GM19397 (cell line): ENCODE data around the gene NUAK1.

Experiments
- ATAC-seq: cut with Tn5 transposase; IDR thresholded peaks from one replicate; pipeline ENCODE4 v1.9.1; 2021; ENCODE audit warnings: mild to moderate bottlenecking, moderate library complexity; ENCODE audit not compliant: unreplicated experiment

NUAK1 gene

DNA sequence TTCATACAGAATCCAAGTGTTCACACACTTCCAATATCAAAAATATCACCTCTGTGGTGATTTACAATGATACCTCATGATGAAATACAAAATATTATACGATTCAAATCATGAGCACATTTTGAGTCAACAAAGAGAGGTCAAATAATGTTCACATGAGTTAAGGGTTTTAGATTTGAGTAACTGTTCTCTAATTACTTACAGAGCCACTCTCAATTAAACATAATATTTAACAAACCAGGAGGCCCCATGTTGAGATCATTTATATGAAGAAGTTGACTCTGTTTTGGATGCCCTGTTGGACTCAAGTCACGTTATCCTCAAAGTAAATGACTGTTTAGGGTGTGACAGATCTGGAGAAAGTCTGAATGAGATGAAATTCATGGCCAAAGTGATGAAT lies 53.5 kb downstream of the NUAK1 start:
- no peak for ATAC-seq

DNA sequence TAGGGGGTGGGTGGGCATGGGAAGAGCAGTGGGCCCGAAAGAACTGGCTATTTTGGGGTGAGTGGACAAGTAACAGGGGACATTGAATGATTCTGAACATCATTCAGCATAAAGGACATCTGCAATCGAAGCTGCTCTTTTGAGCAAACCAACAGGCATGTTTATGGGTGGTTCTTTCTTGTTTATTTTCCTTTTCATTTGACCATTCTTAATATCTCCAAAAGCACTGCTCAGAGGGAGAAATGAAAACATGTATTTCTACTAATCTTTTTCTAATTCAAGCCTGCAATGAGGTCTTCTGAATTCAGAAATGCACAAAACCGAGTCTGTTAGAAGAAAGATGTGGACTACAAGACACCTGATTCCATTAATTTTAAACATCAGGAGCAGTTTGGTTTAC lies 54.0 kb downstream of the NUAK1 start:
- ATAC-seq, result no peak

GRCh38 chr12:106084014-106084671 lies 54.6 kb downstream of the NUAK1 start:
- ATAC-seq, result no peak

GRCh38 chr12:106082216-106083175 lies 56.3 kb downstream of the NUAK1 start:
- ATAC-seq, result no peak

DNA sequence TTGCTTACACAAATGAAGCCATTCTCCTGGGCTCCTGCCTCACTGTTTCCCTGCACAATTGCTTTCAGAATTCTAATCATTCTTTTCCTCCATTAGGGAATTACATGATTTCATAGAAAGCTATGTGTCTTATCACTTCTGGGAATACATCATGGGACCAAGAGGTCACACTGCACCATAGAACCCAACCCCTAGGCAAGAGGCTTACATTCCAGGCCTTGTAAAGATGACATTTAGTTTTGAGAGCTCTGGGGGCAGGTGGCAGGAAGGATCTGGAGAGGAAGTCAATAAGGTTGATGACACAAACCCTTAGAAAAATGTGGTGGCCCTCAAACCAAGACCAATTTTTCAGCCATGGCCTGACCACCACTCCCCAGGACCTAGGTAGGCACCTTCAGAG lies 57.1 kb downstream of the NUAK1 start:
- ATAC-seq, result no peak

- no peak for ATAC-seq
Measured at GRCh38 chr12:106080791-106081170, 58.0 kb downstream of the NUAK1 start.

DNA sequence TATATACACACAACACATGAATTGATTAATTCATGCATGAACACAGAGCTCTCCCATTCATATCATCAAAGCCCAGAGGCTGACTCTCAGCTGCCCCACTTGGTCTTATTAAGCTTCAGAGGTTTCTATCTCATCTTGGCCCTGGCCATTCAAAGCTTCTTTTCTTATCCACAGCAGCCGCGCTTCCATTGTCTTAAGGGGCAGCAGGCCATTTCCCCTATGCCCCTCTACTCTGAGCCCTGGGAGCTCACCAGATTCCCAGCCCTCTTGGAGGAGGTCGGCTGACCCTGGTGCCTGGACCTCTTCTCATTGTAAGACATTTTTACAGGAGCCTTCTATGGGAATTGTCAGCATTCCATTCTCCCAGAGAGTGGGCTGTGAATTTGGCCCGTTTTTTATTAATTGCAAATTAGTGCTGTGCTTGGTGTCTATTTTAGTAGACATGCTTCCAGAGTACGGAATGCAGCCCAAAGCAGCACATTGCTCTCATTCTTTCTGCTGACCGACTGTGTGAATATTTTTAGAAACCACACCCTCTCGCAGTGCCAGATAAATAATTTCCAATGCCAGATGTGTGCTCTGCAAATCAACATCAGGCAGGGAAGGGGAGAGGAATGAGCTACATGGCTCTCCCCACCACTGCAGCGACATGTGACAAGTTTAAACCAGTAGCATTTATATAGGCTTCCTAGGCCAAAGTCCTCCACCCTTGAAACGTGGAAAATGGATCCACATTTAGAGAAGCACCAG lies 58.5 kb downstream of the NUAK1 start:
- ATAC-seq, result no peak

GRCh38 chr12:106079148-106079738 lies 59.5 kb downstream of the NUAK1 start:
- ATAC-seq, result no peak

DNA sequence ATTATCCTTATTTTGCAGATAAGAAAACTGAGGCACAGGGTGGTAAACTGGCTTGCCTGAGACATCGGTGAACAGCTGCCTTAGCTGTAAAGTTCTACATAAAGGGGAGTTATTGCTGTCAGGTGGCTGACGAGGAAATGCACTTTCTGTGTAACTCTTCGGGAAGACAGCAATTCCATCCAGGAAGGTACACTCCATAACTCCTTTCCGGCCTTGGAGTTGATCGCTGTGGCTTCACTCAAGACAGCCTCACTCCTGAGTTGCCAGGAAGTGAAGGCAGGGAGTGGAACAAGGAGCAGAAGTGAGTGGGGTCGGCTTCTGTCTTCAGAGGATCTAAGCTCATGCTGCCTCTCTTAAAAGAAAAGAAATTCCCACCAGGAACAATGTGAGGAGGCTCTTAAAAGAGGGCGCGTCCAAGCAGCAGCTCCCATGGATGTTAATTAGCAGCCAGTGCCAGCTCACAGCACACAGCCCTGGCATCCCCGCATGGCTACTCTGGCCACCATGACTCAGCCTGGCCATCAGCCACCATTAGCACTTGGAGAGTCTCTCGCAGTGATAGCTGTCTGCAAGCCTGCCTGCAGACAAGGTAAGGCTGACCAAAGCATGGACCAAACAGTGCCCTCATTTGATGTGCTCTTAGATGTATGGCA lies 60.3 kb downstream of the NUAK1 start:
- no peak for ATAC-seq

- no peak for ATAC-seq
Measured at GRCh38 chr12:106074706-106075392, 63.9 kb downstream of the NUAK1 start.

DNA sequence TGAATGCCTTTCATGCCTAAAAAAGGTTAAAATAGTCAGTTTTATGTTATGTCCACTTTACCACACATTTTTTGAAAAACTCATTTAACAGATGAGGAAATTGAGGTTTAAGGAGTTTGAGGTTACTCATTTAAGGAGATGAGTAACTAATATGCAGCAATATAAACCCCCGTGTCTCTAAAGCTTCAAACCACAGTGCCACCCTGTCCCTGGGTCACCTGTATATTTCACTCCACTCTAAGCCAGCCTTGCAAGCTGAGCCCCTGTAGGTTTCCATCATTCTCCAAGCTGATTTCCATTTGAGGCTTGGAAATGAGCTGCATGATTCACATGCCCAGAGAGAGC lies 64.4 kb downstream of the NUAK1 start:
- no peak for ATAC-seq

DNA sequence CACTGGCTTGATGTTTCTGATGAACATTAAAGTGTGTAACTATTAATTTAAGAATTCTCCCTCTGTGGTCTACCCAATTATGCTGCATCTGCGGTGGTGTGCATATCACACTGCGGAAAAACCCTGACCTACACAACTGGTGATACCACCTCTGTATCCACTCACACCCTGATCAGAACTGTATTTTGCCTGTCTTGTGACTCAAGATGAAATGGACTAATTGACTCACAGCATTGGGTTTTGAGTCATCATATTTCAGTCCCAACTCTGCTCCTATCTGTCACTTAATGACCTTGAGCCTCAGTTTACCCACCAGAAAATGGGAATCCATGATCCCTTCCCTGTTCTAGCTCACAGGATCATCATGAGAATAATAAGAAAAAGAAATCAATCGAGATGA lies 65.6 kb downstream of the NUAK1 start:
- ATAC-seq, result no peak

GRCh38 chr12:106072751-106073150 lies 66.0 kb downstream of the NUAK1 start:
- ATAC-seq, result no peak

DNA sequence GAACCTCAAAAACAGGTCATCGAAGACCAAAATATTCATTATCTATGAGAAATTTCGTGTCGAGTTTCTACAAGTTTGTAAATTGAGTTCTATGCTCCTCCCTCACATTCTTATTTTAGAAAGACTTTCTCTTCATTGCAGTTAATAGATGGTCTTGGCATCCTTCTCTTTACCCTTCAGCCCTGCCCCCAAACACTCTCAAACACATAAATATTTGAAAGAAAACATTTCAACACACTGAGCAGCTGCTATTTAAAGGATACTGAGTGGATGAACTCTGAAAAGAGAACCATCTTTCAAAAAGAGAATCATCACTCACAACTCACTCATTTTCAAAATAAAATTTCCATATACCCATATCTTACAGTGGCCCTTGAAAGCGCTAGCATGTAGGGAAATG lies 67.1 kb downstream of the NUAK1 start:
- ATAC-seq, result no peak

DNA sequence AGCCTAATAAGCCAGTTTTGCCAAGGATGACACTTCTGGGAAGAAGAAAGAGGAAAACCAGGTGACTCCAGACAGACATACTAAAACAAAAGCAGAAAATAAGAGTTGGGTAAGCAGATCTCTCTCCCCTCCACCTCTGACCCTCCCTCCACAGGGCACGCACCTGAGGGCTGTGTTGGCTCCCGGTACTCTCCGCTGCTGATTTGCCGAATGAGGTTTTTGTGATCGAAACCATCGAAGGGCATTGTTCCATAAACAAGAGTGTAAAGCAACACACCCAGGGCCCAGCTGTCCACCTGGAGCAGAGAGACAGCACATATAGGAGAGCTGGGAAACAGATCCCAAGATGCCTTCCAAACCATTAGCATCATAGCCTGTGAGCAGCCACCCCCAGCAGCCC lies 68.1 kb downstream of the NUAK1 start:
- no peak for ATAC-seq

DNA sequence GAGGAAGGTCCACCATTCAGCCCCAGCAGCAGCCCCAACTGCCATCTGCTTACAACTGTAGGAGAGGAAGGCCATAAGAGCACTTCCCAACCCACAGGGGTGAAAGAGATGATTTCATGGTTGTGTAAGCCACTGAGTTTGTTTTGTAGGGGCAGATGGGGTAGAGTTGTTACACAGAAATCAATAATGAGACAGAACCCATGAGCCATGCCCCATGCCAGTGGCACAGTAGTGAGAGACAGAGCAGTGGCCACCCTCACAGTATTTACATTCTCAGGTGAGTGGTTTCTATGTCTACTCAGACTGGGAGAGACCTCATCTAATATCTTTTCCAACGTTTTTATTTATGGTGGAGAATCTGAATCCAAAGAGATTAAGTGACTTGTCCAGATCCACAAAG lies 68.6 kb downstream of the NUAK1 start:
- ATAC-seq, result no peak

GRCh38 chr12:106068296-106068695 lies 70.5 kb downstream of the NUAK1 start:
- no peak for ATAC-seq

DNA sequence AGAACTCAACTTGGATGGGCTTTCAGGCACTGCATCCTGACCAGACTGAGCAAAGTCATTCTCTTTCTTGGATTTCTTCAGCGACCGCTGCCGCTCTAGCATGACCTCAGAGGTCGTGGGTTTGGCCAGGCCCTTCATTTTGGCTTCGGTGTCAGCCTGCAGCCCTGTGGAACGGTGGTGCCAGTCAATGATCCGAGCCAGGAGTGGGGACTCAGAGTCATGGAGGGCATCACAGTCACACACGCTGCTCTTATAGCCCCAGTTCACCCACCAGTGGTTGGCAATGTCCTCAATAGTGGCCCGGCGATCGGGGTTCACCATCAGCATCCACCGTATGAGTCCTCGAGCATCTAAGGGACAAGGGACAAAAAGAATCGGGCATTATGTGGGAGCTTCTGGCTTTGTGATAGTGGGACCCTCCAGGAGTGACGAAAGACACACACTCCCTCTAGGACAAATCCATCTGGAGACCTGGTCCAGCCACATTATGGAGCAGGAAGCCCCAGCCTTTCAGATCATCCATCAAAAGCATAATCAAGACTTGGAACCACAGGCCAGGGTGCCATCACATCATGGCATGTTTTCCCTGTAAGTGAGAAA lies 71.0 kb downstream of the NUAK1 start:
- no peak for ATAC-seq

GRCh38 chr12:106066726-106067325 lies 71.9 kb downstream of the NUAK1 start:
- ATAC-seq, result no peak
